K562 (cell line): ENCODE data around the gene SLC10A1. TPM values are rescaled to one million over a fixed set of nuclear protein-coding genes. Genes with fewer than 3 reads are reported as not detected.

Experiments used
- ATAC-seq: fragments of 200-7000 bp; cut with Tn5 transposase; 3 replicates; pipeline ENCODE4 v1.9.1; 2020; ENCODE audit warnings: moderate library complexity
- BruUV-seq: library from RNA; stranded (reverse); fragments of 400-500 nt; replicated peaks from 2 replicates; lab custom pipeline; 2021; lab: Mats Ljungman, UMichigan
- CTCF ChIA-PET: fragments of 300-600 bp; formaldehyde crosslinking; extraction: SDS; loops from one replicate; lab custom pipeline; 2021; ENCODE audit warnings: low intra/inter-chr PET ratio; lab: Yijun Ruan, JAX
- POLR2A ChIA-PET: fragments of 300-600, 350-650 bp; sonication (Branson Sonifier 250); formaldehyde crosslinking; extraction: SDS; loops from one replicate; lab custom pipeline; 2021; ENCODE audit warnings: antibody characterized with exemption, inconsistent platforms; lab: Yijun Ruan, JAX
- DNase-seq, 4 experiments: peaks; one replicate each; pipeline versions ENCODE4 v3.0.0 to v3.0.0-alpha.2; 2011 to 2018; ENCODE audit warnings: low spot score in 3 of 4, mixed read lengths in 3 of 4; ENCODE audit errors: extremely low read depth in 1 of 4
- FAIRE-seq: peaks from 2 replicates; lab custom pipeline; 2011; peaks lifted over from hg19 to GRCh38; lab: Jason Lieb, UNC
- H2AFZ ChIP-seq: 2 replicates; pipeline ENCODE4 v1.6.0; 2011; ENCODE audit warnings: low read depth, low read length, control low read depth, inconsistent platforms
- H3K27ac ChIP-seq: fragments of 200-600 bp; 3 replicates; pipeline ENCODE4 v1.8.0; 2011; ENCODE audit warnings: low read depth, mild to moderate bottlenecking, control low read depth, inconsistent platforms, low read length, moderate library complexity, mixed read lengths; ENCODE audit errors: extremely low read depth
- H3K27me3 ChIP-seq, 2 experiments: fragments of 300-600 bp in 1 of 2; 2 replicates in 1 of 2; 3 replicates in 1 of 2; pipeline versions ENCODE4 v1.6.0 to v1.8.0; 2011; ENCODE audit warnings: inconsistent platforms in 2 of 2, low read length in 2 of 2, mild to moderate bottlenecking in 1 of 2, mixed read lengths in 1 of 2, moderate library complexity in 1 of 2; ENCODE audit not compliant: control insufficient read depth in 2 of 2, insufficient read depth in 2 of 2
- H3K36me3 ChIP-seq: fragments of 300-600 bp; 3 replicates; pipeline ENCODE4 v1.8.0; 2011; ENCODE audit warnings: mild to moderate bottlenecking, low read length, inconsistent platforms; ENCODE audit not compliant: control insufficient read depth, insufficient read depth
- H3K4me1 ChIP-seq, 2 experiments: fragments of 200-600 bp in 1 of 2; replicated peaks in 1 of 2; 2 replicates in 1 of 2; 3 replicates in 1 of 2; pipeline versions ENCODE4 v1.5.1 to v1.8.0; 2011; ENCODE audit warnings: inconsistent platforms in 2 of 2, low read length in 2 of 2, mild to moderate bottlenecking in 1 of 2, mixed read lengths in 1 of 2, moderate library complexity in 1 of 2; ENCODE audit not compliant: control insufficient read depth in 2 of 2, insufficient read depth in 2 of 2
- H3K4me2 ChIP-seq: 2 replicates; pipeline ENCODE4 v1.6.1; 2011; ENCODE audit warnings: low read length, control low read depth, inconsistent platforms, mixed read lengths; ENCODE audit not compliant: insufficient read depth
- H3K4me3 ChIP-seq: fragments of 200-600 bp; sonication (generic), shearing (Covaris generic); 2 replicates; pipeline ENCODE4 v1.5.1; 2016; ENCODE audit warnings: control low read depth, inconsistent platforms
- H3K79me2 ChIP-seq: fragments of 200-600 bp; 3 replicates; pipeline ENCODE4 v1.8.0; 2011; ENCODE audit warnings: low read length, inconsistent platforms; ENCODE audit not compliant: control insufficient read depth, insufficient read depth
- H3K9ac ChIP-seq, 2 experiments: 2 replicates each; pipeline versions ENCODE4 v1.6.0 to v1.6.1; 2011; ENCODE audit warnings: low read depth in 2 of 2, low read length in 2 of 2, control low read depth in 1 of 2, inconsistent platforms in 1 of 2, mild to moderate bottlenecking in 1 of 2, mixed read lengths in 1 of 2; ENCODE audit not compliant: insufficient read depth in 1 of 2
- H3K9me1 ChIP-seq: one replicate; pipeline ENCODE4 v1.6.0; 2011; ENCODE audit warnings: inconsistent platforms, mild to moderate bottlenecking, low read length, moderate library complexity; ENCODE audit not compliant: control insufficient read depth, insufficient read depth
- H3K9me3 ChIP-seq: replicated peaks from 2 replicates; pipeline ENCODE4 v1.5.1; 2011; ENCODE audit warnings: low read depth, low read length, inconsistent platforms; ENCODE audit not compliant: control insufficient read depth, insufficient read depth
- H4K20me1 ChIP-seq: replicated peaks from 2 replicates; pipeline ENCODE4 v1.6.1; 2011; ENCODE audit warnings: low read length, inconsistent platforms, mixed read lengths; ENCODE audit not compliant: control insufficient read depth, insufficient read depth
- C11orf30 ChIP-seq: fragments of 450-650 bp; IDR thresholded peaks from 2 replicates; pipeline ENCODE4 v1.6.1; 2016; ENCODE audit warnings: low read depth, mild to moderate bottlenecking
- CAMTA2 ChIP-seq: fragments of 250-450 bp; sonication (Bioruptor Pico); conservative IDR thresholded peaks from 2 replicates; pipeline ENCODE4 v1.5.1; 2022
- CBX3 ChIP-seq, 2 experiments: IDR thresholded peaks; 1 replicate in 1 of 2; 2 replicates in 1 of 2; pipeline ENCODE4 v1.6.1; 2012; ENCODE audit warnings: inconsistent platforms in 2 of 2, low read length in 2 of 2, borderline replicate concordance in 1 of 2, control low read depth in 1 of 2
- CREM ChIP-seq: IDR thresholded peaks from 2 replicates; pipeline ENCODE4 v1.6.1; 2014; ENCODE audit warnings: antibody characterized with exemption, low read depth
- EHMT2 ChIP-seq: fragments of 450-650 bp; IDR thresholded peaks from 2 replicates; pipeline ENCODE4 v1.6.1; 2018; ENCODE audit warnings: antibody characterized with exemption
- FOXO4 ChIP-seq: fragments of 450-650 bp; formaldehyde crosslinking; IDR thresholded peaks from 2 replicates; pipeline ENCODE4 v1.4.0; 2020; ENCODE audit warnings: mild to moderate bottlenecking, moderate library complexity
- GABPB1 ChIP-seq: sonication (generic); formaldehyde crosslinking; IDR thresholded peaks from 2 replicates; pipeline ENCODE4 v1.8.0; 2022; ENCODE audit warnings: mild to moderate bottlenecking, missing genetic modification reagents
- MCM7 ChIP-seq, 2 experiments: fragments of 450-650 bp; IDR thresholded peaks; 2 replicates each; pipeline ENCODE4 v1.6.1; 2016 to 2018
- POLR2B ChIP-seq: fragments of 450-650 bp; IDR thresholded peaks from 2 replicates; pipeline ENCODE4 v1.6.1; 2018; ENCODE audit warnings: low read depth; ENCODE audit not compliant: partially characterized antibody
- RFX5 ChIP-seq: IDR thresholded peaks from 2 replicates; pipeline ENCODE4 v1.6.1; 2011; ENCODE audit warnings: low read depth, mild to moderate bottlenecking, improper control_type of control experiment, low read length
- SNRNP70 ChIP-seq: fragments of 200-400 bp; formaldehyde crosslinking; optimal IDR thresholded peaks from 2 replicates; pipeline ENCODE3; 2017; ENCODE audit warnings: low read depth, low read length
- TRIM28 ChIP-seq: fragments of 450-650 bp; IDR thresholded peaks from 2 replicates; pipeline ENCODE4 v1.6.1; 2017
- ZNF146 ChIP-seq: IDR thresholded peaks from one replicate; pipeline ENCODE4 v1.6.1; 2018; ENCODE audit warnings: missing compliant biosample characterization; ENCODE audit not compliant: unreplicated experiment
- ZNF253 ChIP-seq: fragments of 250-450 bp; sonication (Bioruptor Pico); conservative IDR thresholded peaks from 2 replicates; pipeline ENCODE4 v1.6.1; 2021; ENCODE audit warnings: mild to moderate bottlenecking
- ZNF274 ChIP-seq: IDR thresholded peaks from 2 replicates; pipeline ENCODE4 v1.6.1; 2011; ENCODE audit warnings: low read depth, mild to moderate bottlenecking, low read length, moderate library complexity, borderline replicate concordance
- ZNF696 ChIP-seq: fragments of 250-450 bp; sonication (Bioruptor Pico); conservative IDR thresholded peaks from 2 replicates; pipeline ENCODE4 v1.4.0; 2020; ENCODE audit warnings: mild to moderate bottlenecking, moderate library complexity
- WGBS: fragments of 100-300 bp; shearing (Covaris generic); methylation state at CpG from one replicate; pipeline ENCODE4 v1.1.6; 2016; ENCODE audit warnings: low coverage, mixed read lengths; ENCODE audit not compliant: insufficient coverage; ENCODE audit errors: missing lambda C conversion rate; 5-methylcytosine and 5-hydroxymethylcytosine counted together
- in situ Hi-C: fragments of 300-500 bp; cut with MboI; formaldehyde crosslinking; loops from 4 replicates; pipeline ENCODE4 v1.15.0; 2018; ENCODE audit warnings: inconsistent platforms, mixed read lengths
- intact Hi-C: fragments of 100-400 bp; cut with micrococcal nuclease; formaldehyde crosslinking; loops from 2 replicates; pipeline ENCODE4 v1.14.2; 2022
- polyA plus RNA-seq, 8 experiments: library from polyadenylated mRNA; depleted of rRNA in 4 of 8; stranded (reverse) in 5 of 8; unstranded in 3 of 8; fragments of >200 nt; fragmentation: Nextera tagmentation in 2 of 8; fragmentation: Illumina TruSeq in 1 of 8; extraction: Ambion mirVana in 2 of 8; extraction: Trizol in 1 of 8; gene quantifications; 2 replicates each; pipeline versions ENCODE4 v1.2.1 to v1.2.3, GENCODE V29; 2011 to 2014; ENCODE audit warnings: inconsistent platforms in 1 of 8, missing spikeins in 1 of 8
- total RNA-seq, 7 experiments: library from RNA; depleted of rRNA in 6 of 7; stranded (reverse); fragments of >200 nt in 6 of 7; fragmentation: Illumina TruSeq in 2 of 7; extraction: Trizol in 2 of 7; gene quantifications; 2 replicates each; pipeline versions ENCODE4 v1.2.1 to v1.2.3, GENCODE V29; 2011 to 2021; ENCODE audit warnings: low replicate concordance in 1 of 7
- TF ChIP-seq, protein P1 (sequence below): fragments of 250-450 bp; sonication (Bioruptor Pico); IDR thresholded peaks from 2 replicates; pipeline ENCODE4 v1.6.1; 2021; ENCODE audit warnings: mild to moderate bottlenecking

Gene SLC10A1
- total and polyA plus RNA-seq, 9 of the 15 experiments (the other 6 are each of a cell fraction or from before 2014, with no cell fraction given), result not detected

DNA sequence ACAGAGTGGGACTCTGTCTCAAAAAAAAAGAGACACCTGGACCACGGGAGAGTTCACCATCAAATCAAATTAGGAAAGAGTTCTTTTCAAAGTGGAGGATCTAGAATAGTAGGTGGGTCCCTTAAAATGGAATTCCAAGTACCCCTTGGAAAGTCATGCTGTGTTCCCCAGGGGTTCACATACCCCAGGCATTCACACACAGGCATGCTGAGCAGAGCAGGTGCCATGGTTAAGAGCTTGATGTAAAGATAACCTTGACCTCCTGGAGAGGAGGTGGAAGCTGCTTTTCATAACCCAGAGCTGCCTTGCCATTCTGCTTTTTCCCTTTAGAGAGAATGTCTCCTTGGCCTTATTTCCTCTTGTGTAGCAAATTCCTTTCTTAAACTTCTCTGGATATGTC, 44.3 kb downstream of the SLC10A1 start:
- POLR2A ChIA-PET, result interaction anchor here (3.6 kb wide), 1 partner anchor 14 kb away, joined by 24 read pairs; the partner anchor contains the start of gene SRSF5
- Histone ChIP-seq H3K4me3 (no peak overlapping the region), H3K9me1 (no peaks in the 10 kb centered on the region), H2AFZ (no peak overlapping the region), H3K9ac (no peak overlapping the region), H3K27me3 (no peaks in the 10 kb centered on the region), H3K4me1 (peaks cover 0 to 23% of the 10 kb centered on the region in 2 experiments; a peak in 2 of 5 replicates), H3K9me3 (no peaks in the 10 kb centered on the region), H3K27ac (no peak overlapping the region), H4K20me1 (no peaks in the 10 kb centered on the region), H3K36me3 (no peaks in the 10 kb centered on the region), H3K4me2 (no peak overlapping the region), H3K79me2 (no peaks in the 10 kb centered on the region)
- ATAC-seq, result no peak
- CTCF ChIA-PET, result no interaction called here
- 29% methylated on average over 1 of the region's 1 CpG for WGBS
- no peak for DNase-seq
- BruUV-seq, result no TSS peak
- TF ChIP-seq TRIM28 (no peak), SNRNP70 (no peak)
- intact Hi-C loops (no loop called here), in situ Hi-C loops (no loop called here)
- FAIRE-seq, result no peak

- POLR2A ChIA-PET, result interaction anchor here (1.3 to 2.5 kb wide), 3 partner anchors 13 to 28 kb away, joined by 3 to 12 read pairs (median 5); partner anchors contain the start of gene SRSF5
- no peak overlapping the region for H3K9ac ChIP-seq
- H3K4me3 ChIP-seq, result no peak overlapping the region
- H2AFZ ChIP-seq, result peak overlapping the region; percentile 88
- ATAC-seq (peak; percentile 16; the same call in 1 of the 3 replicates), DNase-seq (no peak), FAIRE-seq (no peak)
- H3K4me1 ChIP-seq, result peaks cover 0 to 18% of the 10 kb centered on the region in 2 experiments; a peak in 3 of 5 replicates
- in situ Hi-C loops, result no loop called here
- intact Hi-C loops, result no loop called here
- H3K4me2 ChIP-seq, result peak overlapping the region; percentile 21; the same call in 1 of the 2 replicates
- H3K9me3 ChIP-seq, result no peaks in the 10 kb centered on the region
- H3K36me3 ChIP-seq, result no peaks in the 10 kb centered on the region
- no TSS peak for BruUV-seq
- H3K9me1 ChIP-seq, result no peaks in the 10 kb centered on the region
- H3K79me2 ChIP-seq, result no peaks in the 10 kb centered on the region
- H4K20me1 ChIP-seq, result no peaks in the 10 kb centered on the region
- H3K27ac ChIP-seq, result no peak overlapping the region
- no peaks in the 10 kb centered on the region for H3K27me3 ChIP-seq
- WGBS, result 62% methylated on average over 2 of the region's 2 CpGs
- CTCF ChIA-PET, result no interaction called here
- no peak for TF ChIP-seq ZNF253 (CRISPR knock-in tag)
- no peak for TF ChIP-seq FOXO4 (CRISPR knock-in tag)
- no peak for TF ChIP-seq CREM
- no peak for TF ChIP-seq ZNF274
- no peak for TF ChIP-seq CBX3 (IDR thresholded peaks at IDR 0.05; ENCODE audit: borderline replicate concordance in 1 of 2, low read length in 2 of 2)
- TF ChIP-seq, protein P1, sequence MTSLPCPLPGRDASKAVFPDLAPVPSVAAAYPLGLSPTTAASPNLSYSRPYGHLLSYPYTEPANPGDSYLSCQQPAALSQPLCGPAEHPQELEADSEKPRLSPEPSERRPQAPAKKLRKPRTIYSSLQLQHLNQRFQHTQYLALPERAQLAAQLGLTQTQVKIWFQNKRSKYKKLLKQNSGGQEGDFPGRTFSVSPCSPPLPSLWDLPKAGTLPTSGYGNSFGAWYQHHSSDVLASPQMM (CRISPR knock-in tag), result no peak
- no peak for TF ChIP-seq MCM7 (IDR thresholded peaks at IDR 0.05)
- TF ChIP-seq C11orf30, result no peak
- TF ChIP-seq EHMT2, result no peak
- no peak for TF ChIP-seq CAMTA2 (CRISPR knock-in tag)
- no peak for TF ChIP-seq GABPB1 (CRISPR knock-in tag)
- TF ChIP-seq ZNF146 (CRISPR knock-in tag), result no peak
- no peak for TF ChIP-seq RFX5
- no peak for TF ChIP-seq ZNF696
- TF ChIP-seq POLR2B, result no peak
Observed at GRCh38 chr14:69750495-69750894, 46.5 kb downstream of the SLC10A1 start.
